Subcutaneous adipose tissue (tissue), 4 donors: Measurements from ENCODE around the gene HILPDA. TPM values are rescaled to one million over a fixed set of nuclear protein-coding genes. Genes with fewer than 3 reads are reported as not detected.

Experiments used
- CTCF ChIP-seq: fragments of 450-650 bp; IDR thresholded peaks from one replicate; pipeline ENCODE4 v1.5.1; 2016; ENCODE audit warnings: low read depth, mild to moderate bottlenecking, control low read depth, antibody characterized with exemption, moderate library complexity
- total RNA-seq, 4 donors: library from RNA; depleted of rRNA; stranded (reverse); fragments of >200 nt; gene quantifications; one replicate each; pipeline ENCODE4 v1.1.0, GENCODE V29; 2016

HILPDA gene
- total RNA-seq, 4 donors from 2014 or later: 20.7 to 116 (median 74.1) TPM

- TF ChIP-seq CTCF: no peak
These were observed 5.3 kb upstream of the HILPDA start for GRCh38 chr7:128450409-128450808.

GRCh38 chr7:128450913-128451312, 4.8 kb upstream of the HILPDA start:
- no peak for TF ChIP-seq CTCF

GRCh38 chr7:128452552-128452951, 3.1 kb upstream of the HILPDA start:
- no peak for TF ChIP-seq CTCF

GRCh38 chr7:128453836-128454804, 1.6 kb upstream of the HILPDA start:
- TF ChIP-seq CTCF: no peak

- TF ChIP-seq CTCF: no peak
These were observed 703 bp upstream of the HILPDA start for GRCh38 chr7:128454808-128455542.

- TF ChIP-seq CTCF: no peak
These were observed 612 bp downstream of the HILPDA start for GRCh38 chr7:128456255-128456725.

GRCh38 chr7:128458956-128459355, 3.3 kb downstream of the HILPDA start:
- TF ChIP-seq CTCF: no peak
